Mesendoderm (in vitro differentiated cells): ENCODE data around the gene LRIG3.

Source experiments
- DNase-seq: peaks from one replicate; pipeline ENCODE4 v3.0.0; 2013
- H2AK5ac ChIP-seq: 2 replicates; pipeline ENCODE4 v1.6.1; 2013; ENCODE audit warnings: low read length, inconsistent platforms
- H2BK120ac ChIP-seq: 2 replicates; pipeline ENCODE4 v1.6.1; 2013; ENCODE audit warnings: low read depth, mild to moderate bottlenecking, low read length, moderate library complexity, mixed read lengths
- H2BK15ac ChIP-seq: replicated peaks from 2 replicates; pipeline ENCODE4 v1.6.1; 2013; ENCODE audit warnings: low read depth, mild to moderate bottlenecking, moderate library complexity
- H2BK5ac ChIP-seq: 2 replicates; pipeline ENCODE4 v1.6.1; 2013; ENCODE audit warnings: low read length, inconsistent platforms
- H3K18ac ChIP-seq: 2 replicates; pipeline ENCODE4 v1.6.1; 2013; ENCODE audit warnings: mild to moderate bottlenecking, low read length, mixed read lengths
- H3K23ac ChIP-seq: one replicate; pipeline ENCODE4 v1.6.1; 2013; ENCODE audit warnings: low read length
- H3K27ac ChIP-seq: 2 replicates; pipeline ENCODE4 v1.5.1; 2013; ENCODE audit warnings: low read depth, mild to moderate bottlenecking, inconsistent platforms, low read length, moderate library complexity
- H3K27me3 ChIP-seq: 2 replicates; pipeline ENCODE4 v1.6.1; 2013; ENCODE audit warnings: low read length, control low read depth, mild to moderate bottlenecking, inconsistent platforms; ENCODE audit not compliant: insufficient read depth, poor library complexity
- H3K36me3 ChIP-seq: 2 replicates; pipeline ENCODE4 v1.6.1; 2013; ENCODE audit warnings: low read length, inconsistent platforms; ENCODE audit not compliant: control insufficient read depth, insufficient read depth
- H3K4ac ChIP-seq: one replicate; pipeline ENCODE4 v1.6.1; 2013; ENCODE audit warnings: low read depth, mild to moderate bottlenecking, low read length, moderate library complexity
- H3K4me1 ChIP-seq: 2 replicates; pipeline ENCODE4 v1.6.1; 2013; ENCODE audit warnings: low read depth, low read length, inconsistent platforms; ENCODE audit not compliant: control insufficient read depth
- H3K4me2 ChIP-seq: 2 replicates; pipeline ENCODE4 v1.6.1; 2013; ENCODE audit warnings: low read length
- H3K4me3 ChIP-seq: 2 replicates; pipeline ENCODE4 v1.5.1; 2013; ENCODE audit warnings: mild to moderate bottlenecking, low read length
- H3K56ac ChIP-seq: one replicate; pipeline ENCODE4 v1.6.1; 2013; ENCODE audit warnings: low read length
- H3K79me1 ChIP-seq: 2 replicates; pipeline ENCODE4 v1.6.1; 2013; ENCODE audit warnings: low read length, inconsistent platforms
- H3K79me2 ChIP-seq: 2 replicates; pipeline ENCODE4 v1.6.1; 2013; ENCODE audit warnings: mild to moderate bottlenecking, low read length; ENCODE audit not compliant: control insufficient read depth, insufficient read depth
- H3K9ac ChIP-seq: 2 replicates; pipeline ENCODE4 v1.6.1; 2013; ENCODE audit warnings: low read length, inconsistent platforms
- H4K5ac ChIP-seq: one replicate; pipeline ENCODE4 v1.6.1; 2013; ENCODE audit warnings: low read length
- H4K8ac ChIP-seq: one replicate; pipeline ENCODE4 v1.6.1; 2013; ENCODE audit warnings: low read depth, mild to moderate bottlenecking, control low read depth, low read length, moderate library complexity
- WGBS: extraction: QIAGEN DNeasy Blood & Tissue Kit; methylation state at CpG from one replicate; pipeline ENCODE4 v1.1.7; 2013; ENCODE audit warnings: low lambda C conversion rate, missing lambda C conversion rate; ENCODE audit not compliant: insufficient coverage; ENCODE audit errors: extremely low coverage; 5-methylcytosine and 5-hydroxymethylcytosine counted together

Gene LRIG3

DNA sequence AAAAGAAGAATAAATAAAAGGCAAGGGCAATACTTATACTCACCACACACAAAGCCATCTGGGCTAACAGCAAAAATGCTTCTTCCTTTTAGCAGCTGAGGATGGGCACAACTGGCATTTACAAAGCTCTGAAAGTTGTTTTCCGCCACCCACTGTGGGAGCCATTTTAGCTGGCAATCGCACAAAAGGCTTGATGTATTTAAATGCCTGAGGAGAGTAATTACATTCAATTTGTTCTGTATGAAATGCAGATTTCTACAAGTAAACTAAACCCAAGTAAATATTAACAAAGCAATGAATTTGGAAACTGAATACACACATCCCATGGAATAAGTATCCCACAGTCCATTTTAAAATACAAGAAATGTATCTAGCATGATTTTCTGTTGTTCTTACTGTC, 37.5 kb downstream of the LRIG3 start:
- H4K8ac ChIP-seq, result no peak overlapping the region
- no peak overlapping the region for H2AK5ac ChIP-seq
- H3K4ac ChIP-seq, result no peak overlapping the region
- no peak overlapping the region for H3K4me2 ChIP-seq
- H3K79me1 ChIP-seq, result no peaks in the 10 kb centered on the region
- no peak overlapping the region for H3K9ac ChIP-seq
- DNase-seq, result no peak
- H3K23ac ChIP-seq, result no peak overlapping the region
- H3K36me3 ChIP-seq, result peaks cover 7% of the 10 kb centered on the region
- H3K4me1 ChIP-seq, result no peaks in the 10 kb centered on the region
- H3K27me3 ChIP-seq, result no peaks in the 10 kb centered on the region
- no peak overlapping the region for H3K18ac ChIP-seq
- no CpG with 5 or more reads among the region's 2 CpGs for WGBS
- no peak overlapping the region for H3K27ac ChIP-seq
- no peak overlapping the region for H4K5ac ChIP-seq
- no peak overlapping the region for H2BK120ac ChIP-seq
- H3K79me2 ChIP-seq, result no peaks in the 10 kb centered on the region
- H3K56ac ChIP-seq, result no peak overlapping the region
- H3K4me3 ChIP-seq, result no peak overlapping the region
- no peak overlapping the region for H2BK15ac ChIP-seq
- no peak overlapping the region for H2BK5ac ChIP-seq

DNA sequence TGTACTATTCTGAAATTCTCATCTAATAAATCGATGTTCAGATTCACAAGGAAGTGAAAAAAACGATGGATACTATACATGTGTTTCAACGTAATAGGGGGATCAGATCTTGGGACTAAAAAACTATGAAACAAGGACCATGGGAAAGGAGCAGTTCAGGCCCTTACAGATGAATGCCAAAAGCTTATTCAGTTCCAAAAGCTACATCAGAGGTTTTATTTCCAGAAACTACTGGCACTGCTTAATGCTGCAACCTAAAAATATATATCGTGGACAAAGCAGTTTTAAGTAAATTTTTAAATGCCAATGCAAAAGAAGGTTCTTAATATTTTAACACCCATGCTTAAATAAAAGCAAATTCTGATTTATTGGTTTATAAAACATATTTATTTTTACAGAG, 38.5 kb downstream of the LRIG3 start:
- no peak overlapping the region for H4K8ac ChIP-seq
- no peak overlapping the region for H2BK15ac ChIP-seq
- no peak overlapping the region for H3K56ac ChIP-seq
- H3K27ac ChIP-seq, result no peak overlapping the region
- peaks cover 11% of the 10 kb centered on the region for H3K36me3 ChIP-seq
- no peaks in the 10 kb centered on the region for H3K79me2 ChIP-seq
- H3K4ac ChIP-seq, result no peak overlapping the region
- H3K27me3 ChIP-seq, result no peaks in the 10 kb centered on the region
- H3K4me1 ChIP-seq, result no peaks in the 10 kb centered on the region
- DNase-seq, result no peak
- H3K79me1 ChIP-seq, result no peaks in the 10 kb centered on the region
- no peak overlapping the region for H3K9ac ChIP-seq
- no CpG with 5 or more reads among the region's 4 CpGs for WGBS
- no peak overlapping the region for H2AK5ac ChIP-seq
- no peak overlapping the region for H3K4me3 ChIP-seq
- H2BK5ac ChIP-seq, result no peak overlapping the region
- H4K5ac ChIP-seq, result no peak overlapping the region
- no peak overlapping the region for H2BK120ac ChIP-seq
- H3K23ac ChIP-seq, result no peak overlapping the region
- no peak overlapping the region for H3K18ac ChIP-seq
- H3K4me2 ChIP-seq, result no peak overlapping the region

DNA sequence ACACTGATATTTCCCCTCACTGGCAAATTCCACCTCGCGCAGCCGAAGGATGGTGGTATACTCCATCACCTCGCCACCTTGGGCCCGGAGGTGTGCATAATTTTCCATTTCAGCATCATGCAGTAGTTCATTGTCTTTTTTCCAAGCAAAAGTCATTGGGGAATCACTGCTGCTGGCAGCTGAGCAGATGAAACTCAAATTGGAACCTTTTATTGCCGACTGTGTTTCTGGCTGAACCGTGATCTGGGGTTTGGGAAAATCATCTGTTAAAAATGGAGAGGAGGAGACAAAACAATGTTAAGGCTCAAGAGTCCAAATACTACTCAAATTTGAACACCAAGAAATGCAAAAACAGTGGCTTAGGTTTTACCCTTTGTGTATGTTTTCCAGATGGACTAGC, 39.7 kb downstream of the LRIG3 start:
- Histone ChIP-seq H4K5ac (no peak overlapping the region), H3K27ac (no peak overlapping the region), H3K23ac (no peak overlapping the region), H3K56ac (no peak overlapping the region), H3K4me1 (no peaks in the 10 kb centered on the region), H4K8ac (no peak overlapping the region), H3K9ac (no peak overlapping the region), H3K79me2 (no peaks in the 10 kb centered on the region), H3K27me3 (no peaks in the 10 kb centered on the region), H2AK5ac (no peak overlapping the region), H3K4me2 (no peak overlapping the region), H3K18ac (no peak overlapping the region), H2BK5ac (no peak overlapping the region), H3K36me3 (peaks cover 11% of the 10 kb centered on the region), H2BK120ac (no peak overlapping the region), H3K79me1 (no peaks in the 10 kb centered on the region), H3K4ac (no peak overlapping the region), H3K4me3 (no peak overlapping the region), H2BK15ac (no peak overlapping the region)
- WGBS, result no CpG with 5 or more reads among the region's 7 CpGs
- no peak for DNase-seq

DNA sequence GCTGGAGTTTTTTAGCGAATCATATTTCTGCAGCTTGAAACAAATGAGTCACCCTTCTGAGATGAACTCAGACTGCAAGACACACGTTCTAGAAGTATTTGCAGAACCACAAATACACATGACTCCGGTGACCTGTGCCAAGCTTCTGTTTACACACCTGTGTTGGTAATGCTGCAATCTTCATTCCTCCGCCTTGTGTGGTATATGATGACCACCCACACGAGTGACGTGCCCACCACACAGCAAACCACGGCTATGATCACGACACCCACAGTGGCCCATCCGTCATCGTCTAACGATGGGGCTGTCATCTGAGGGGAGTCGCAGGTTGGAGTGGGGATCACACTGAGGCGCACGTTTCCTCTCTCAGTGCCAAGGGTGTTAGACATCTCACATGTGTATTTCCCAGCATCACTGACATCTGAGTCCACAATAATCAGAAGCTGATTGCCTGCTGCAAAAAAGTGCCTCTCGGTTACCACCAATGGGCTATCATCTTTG, 43.0 kb downstream of the LRIG3 start:
- H3K4me1 ChIP-seq, result no peaks in the 10 kb centered on the region
- no peak overlapping the region for H2BK5ac ChIP-seq
- H3K27ac ChIP-seq, result no peak overlapping the region
- no peak overlapping the region for H3K56ac ChIP-seq
- H2BK120ac ChIP-seq, result no peak overlapping the region
- H2AK5ac ChIP-seq, result no peak overlapping the region
- no peak for DNase-seq
- no peak overlapping the region for H3K9ac ChIP-seq
- H3K79me2 ChIP-seq, result no peaks in the 10 kb centered on the region
- H3K4me3 ChIP-seq, result no peak overlapping the region
- H3K23ac ChIP-seq, result no peak overlapping the region
- peaks cover 13% of the 10 kb centered on the region for H3K36me3 ChIP-seq
- no peaks in the 10 kb centered on the region for H3K79me1 ChIP-seq
- H3K4me2 ChIP-seq, result no peak overlapping the region
- no CpG with 5 or more reads among the region's 15 CpGs for WGBS
- no peak overlapping the region for H4K8ac ChIP-seq
- no peak overlapping the region for H2BK15ac ChIP-seq
- H4K5ac ChIP-seq, result no peak overlapping the region
- no peak overlapping the region for H3K18ac ChIP-seq
- no peaks in the 10 kb centered on the region for H3K27me3 ChIP-seq
- no peak overlapping the region for H3K4ac ChIP-seq

DNA sequence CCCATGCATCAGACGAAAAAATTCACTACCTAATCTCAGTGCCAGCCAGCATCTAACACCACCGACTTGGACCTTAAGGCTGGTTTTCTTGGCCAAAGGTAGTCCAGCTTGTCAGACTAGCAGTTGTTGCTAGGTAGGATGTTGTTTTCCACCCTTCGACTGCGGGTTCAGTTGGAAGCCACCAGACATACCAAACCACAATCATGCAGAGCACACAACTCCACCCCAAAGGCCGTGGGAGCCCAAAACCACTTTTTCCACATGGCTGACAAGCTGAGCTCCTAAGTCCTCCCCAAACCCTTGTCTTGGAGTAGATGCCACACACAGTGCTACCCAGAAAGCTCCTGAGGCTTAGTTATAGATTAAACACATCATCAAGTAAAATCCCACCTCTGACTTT, 46.8 kb downstream of the LRIG3 start:
- Histone ChIP-seq H3K4me1 (no peaks in the 10 kb centered on the region), H2AK5ac (no peak overlapping the region), H3K9ac (no peak overlapping the region), H4K8ac (no peak overlapping the region), H3K4ac (no peak overlapping the region), H3K23ac (no peak overlapping the region), H3K27me3 (no peaks in the 10 kb centered on the region), H3K36me3 (peaks cover 6% of the 10 kb centered on the region), H3K18ac (no peak overlapping the region), H3K4me3 (no peak overlapping the region), H4K5ac (no peak overlapping the region), H2BK120ac (no peak overlapping the region), H3K79me1 (no peaks in the 10 kb centered on the region), H2BK15ac (no peak overlapping the region), H3K79me2 (no peaks in the 10 kb centered on the region), H2BK5ac (no peak overlapping the region), H3K56ac (no peak overlapping the region), H3K27ac (no peak overlapping the region), H3K4me2 (no peak overlapping the region)
- WGBS, result no CpG with 5 or more reads among the region's 5 CpGs
- no peak for DNase-seq

DNA sequence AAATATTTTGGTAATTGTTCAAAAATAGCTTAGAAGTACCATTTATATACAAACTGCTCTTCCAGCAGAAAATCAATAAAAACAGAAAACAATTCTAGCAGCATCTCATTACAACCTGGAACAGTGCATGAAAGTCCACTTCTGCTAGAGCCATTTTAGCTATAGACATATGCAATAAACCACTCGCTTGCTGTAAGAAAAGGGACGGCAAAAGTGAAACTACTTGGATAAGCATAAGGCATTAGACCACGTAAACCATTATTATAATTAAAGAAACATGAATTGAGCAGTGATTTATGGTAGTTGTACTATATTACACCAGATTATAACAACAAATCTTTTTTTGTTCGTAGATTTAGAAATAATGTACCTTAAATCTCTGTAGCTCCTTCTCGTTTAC, 48.7 kb downstream of the LRIG3 start:
- Histone ChIP-seq H2BK5ac (no peak overlapping the region), H3K27ac (no peak overlapping the region), H3K36me3 (peaks cover 2% of the 10 kb centered on the region), H4K8ac (no peak overlapping the region), H2BK120ac (no peak overlapping the region), H3K56ac (no peak overlapping the region), H4K5ac (no peak overlapping the region), H3K79me1 (no peaks in the 10 kb centered on the region), H2AK5ac (no peak overlapping the region), H3K4me1 (no peaks in the 10 kb centered on the region), H3K9ac (no peak overlapping the region), H3K23ac (no peak overlapping the region), H3K4ac (no peak overlapping the region), H3K27me3 (no peaks in the 10 kb centered on the region), H3K4me3 (no peak overlapping the region), H2BK15ac (no peak overlapping the region), H3K79me2 (no peaks in the 10 kb centered on the region), H3K4me2 (no peak overlapping the region), H3K18ac (no peak overlapping the region)
- WGBS, result no CpG with 5 or more reads among the region's 5 CpGs
- DNase-seq, result no peak
